Body of pancreas (tissue), 4 donors: ENCODE measurements around the gene BDP1. TPM values are rescaled to one million over a fixed set of nuclear protein-coding genes. Genes with fewer than 3 reads are reported as not detected.
"Not testable (repeated sequence)": the region's sequence is repeated elsewhere in the genome, so short reads cannot be mapped to it uniquely, and the experiment has no call there.

Source experiments
- ATAC-seq: fragments of 150-250 bp; one replicate; pipeline ENCODE4 v1.9.1; 2016
- DNase-seq, 4 donors: peaks; one replicate each; pipeline ENCODE4 v3.0.0-alpha.2; 2019
- H3K27ac ChIP-seq, 4 donors: fragments of 200-600 bp; sonication (generic); 1 replicate in 3 of 4; 2 replicates in 1 of 4; pipeline versions ENCODE4 v1.5.1 to v1.6.1; 2016 to 2019; ENCODE audit warnings: mild to moderate bottlenecking in 1 of 4, mixed read lengths in 1 of 4, moderate library complexity in 1 of 4
- H3K27me3 ChIP-seq, 2 donors: fragments of 200-600 bp; sonication (generic); one replicate each; pipeline ENCODE4 v1.6.0; 2016; ENCODE audit warnings: mild to moderate bottlenecking in 1 of 2
- H3K36me3 ChIP-seq, 2 donors: fragments of 200-600 bp; sonication (generic); replicated peaks in 1 of 2; 2 replicates each; pipeline ENCODE4 v1.5.1; 2016; ENCODE audit warnings: low read depth in 2 of 2; ENCODE audit not compliant: insufficient read depth in 1 of 2
- H3K4me1 ChIP-seq: fragments of 200-600 bp; sonication (generic); one replicate; pipeline ENCODE4 v1.6.0; 2016
- H3K4me3 ChIP-seq, 2 donors: fragments of 200-600 bp; sonication (generic); 1 replicate in 1 of 2; 2 replicates in 1 of 2; pipeline ENCODE4 v1.5.1; 2016 to 2019
- H3K9me3 ChIP-seq, 3 donors: fragments of 200-600 bp; sonication (generic); 1 replicate in 2 of 3; 2 replicates in 1 of 3; pipeline ENCODE4 v1.5.1; 2016
- POLR2A ChIP-seq, 3 donors: fragments of 450-650 bp; IDR thresholded peaks; one replicate each; pipeline ENCODE4 v1.6.1; 2016; ENCODE audit warnings: antibody characterized with exemption in 3 of 3, mild to moderate bottlenecking in 2 of 3
- WGBS, 2 donors: methylation state at CpG; one replicate each; pipeline ENCODE4 v1.1.5; 2017; 5-methylcytosine and 5-hydroxymethylcytosine counted together
- intact Hi-C: fragments of 100-400 bp; cut with DNase I; formaldehyde crosslinking; loops from one replicate; pipeline ENCODE4 v1.15.1; 2023
- total RNA-seq, 2 donors: library from RNA; depleted of rRNA; stranded (reverse); fragments of >200 nt; gene quantifications; one replicate each; pipeline ENCODE4 v1.1.0, GENCODE V29; 2016
- TF ChIP-seq, protein P1 (sequence below), 7 experiments: fragments of 450-650 bp in 4 of 7; fragments of 200-600 bp in 3 of 7; sonication (generic) in 3 of 7; IDR thresholded peaks; one replicate each; pipeline ENCODE4 v1.5.1; 2016 to 2019; ENCODE audit warnings: antibody characterized with exemption in 7 of 7

BDP1 gene
- total RNA-seq, 2 donors from 2014 or later, result 21.0 to 27.4 TPM

DNA sequence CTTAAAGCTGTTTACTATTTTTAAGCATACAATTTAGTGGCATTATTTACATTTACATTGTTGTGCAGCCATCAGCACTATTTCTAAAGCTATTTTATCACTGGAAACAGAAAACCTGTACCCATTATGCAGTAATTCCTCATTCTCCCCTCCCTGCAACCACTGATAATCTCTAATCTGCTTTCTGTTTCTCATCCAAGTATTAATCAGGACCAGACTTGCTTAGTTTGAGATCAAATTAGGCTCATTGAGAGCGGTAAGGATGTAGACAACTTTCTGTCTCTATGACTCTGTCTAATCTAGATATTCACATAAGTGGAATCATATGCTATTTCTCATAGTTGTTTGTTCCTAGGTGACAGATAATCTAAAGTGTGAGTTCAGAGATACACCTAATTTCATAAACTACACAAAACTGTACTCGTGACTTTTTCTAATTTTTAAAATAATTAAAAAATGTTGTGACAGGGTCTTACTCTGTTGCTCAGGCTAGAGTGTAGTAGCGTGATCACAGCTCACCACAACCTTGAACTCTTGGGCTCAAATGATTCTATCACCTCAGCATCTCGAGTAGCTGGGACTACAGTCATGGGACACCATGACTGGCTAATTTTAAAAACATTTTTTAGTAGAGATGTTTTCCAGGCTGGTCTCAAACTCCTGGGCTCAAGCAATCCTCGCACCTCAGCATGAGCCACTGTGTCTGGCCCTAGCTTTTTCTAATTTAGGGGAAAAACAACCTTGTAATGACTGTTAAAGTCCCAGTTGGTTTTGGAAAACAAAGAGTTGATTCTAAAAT lies 37.6 kb downstream of the BDP1 start:
- no peak overlapping the region for H3K4me3 ChIP-seq
- H3K9me3 ChIP-seq, result no peaks in the 10 kb centered on the region
- intact Hi-C loops, result no loop called here
- no peak for ATAC-seq
- H3K4me1 ChIP-seq, result no peaks in the 10 kb centered on the region
- no peak for TF ChIP-seq POLR2A (IDR thresholded peaks at IDR 0.05)
- TF ChIP-seq, protein P1, sequence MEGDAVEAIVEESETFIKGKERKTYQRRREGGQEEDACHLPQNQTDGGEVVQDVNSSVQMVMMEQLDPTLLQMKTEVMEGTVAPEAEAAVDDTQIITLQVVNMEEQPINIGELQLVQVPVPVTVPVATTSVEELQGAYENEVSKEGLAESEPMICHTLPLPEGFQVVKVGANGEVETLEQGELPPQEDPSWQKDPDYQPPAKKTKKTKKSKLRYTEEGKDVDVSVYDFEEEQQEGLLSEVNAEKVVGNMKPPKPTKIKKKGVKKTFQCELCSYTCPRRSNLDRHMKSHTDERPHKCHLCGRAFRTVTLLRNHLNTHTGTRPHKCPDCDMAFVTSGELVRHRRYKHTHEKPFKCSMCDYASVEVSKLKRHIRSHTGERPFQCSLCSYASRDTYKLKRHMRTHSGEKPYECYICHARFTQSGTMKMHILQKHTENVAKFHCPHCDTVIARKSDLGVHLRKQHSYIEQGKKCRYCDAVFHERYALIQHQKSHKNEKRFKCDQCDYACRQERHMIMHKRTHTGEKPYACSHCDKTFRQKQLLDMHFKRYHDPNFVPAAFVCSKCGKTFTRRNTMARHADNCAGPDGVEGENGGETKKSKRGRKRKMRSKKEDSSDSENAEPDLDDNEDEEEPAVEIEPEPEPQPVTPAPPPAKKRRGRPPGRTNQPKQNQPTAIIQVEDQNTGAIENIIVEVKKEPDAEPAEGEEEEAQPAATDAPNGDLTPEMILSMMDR (IDR thresholded peaks at IDR 0.05), result no peak
- no peak overlapping the region for H3K27ac ChIP-seq
- H3K27me3 ChIP-seq, result no peaks in the 10 kb centered on the region
- H3K36me3 ChIP-seq, result peaks cover 11 to 36% of the 10 kb centered on the region in 2 donors
- DNase-seq, result no peak
- 92 to 95% methylated on average over 5 of the region's 5 CpGs for WGBS, 2 donors

DNA sequence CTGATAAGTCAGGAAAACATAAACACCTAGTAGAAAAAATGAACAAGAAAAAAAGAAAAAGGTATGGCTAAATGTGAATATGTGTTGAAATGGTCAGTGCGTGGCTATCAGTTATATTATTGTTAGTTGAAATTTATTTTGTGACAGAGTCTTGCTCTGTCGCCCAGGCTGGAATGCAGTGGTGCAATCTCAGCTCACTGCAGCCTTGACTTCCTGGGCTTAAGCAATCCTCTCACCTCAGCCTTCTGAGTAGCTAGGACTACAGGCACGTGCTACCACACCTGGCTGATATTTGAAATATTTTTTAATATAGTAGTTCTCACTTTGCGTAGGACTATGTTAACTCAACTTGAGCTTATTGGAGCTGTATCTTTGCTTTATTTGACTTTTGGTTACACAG lies 38.8 kb downstream of the BDP1 start:
- DNase-seq, H3K27ac ChIP-seq, ATAC-seq, H3K4me3 ChIP-seq, H3K27me3 ChIP-seq, H3K4me1 ChIP-seq, H3K9me3 ChIP-seq, intact Hi-C loops: not testable (repeated sequence)
- peaks cover 11 to 30% of the 10 kb centered on the region in 2 donors for H3K36me3 ChIP-seq
- 86 to 87% methylated on average over 4 of the region's 4 CpGs for WGBS, 2 donors

DNA sequence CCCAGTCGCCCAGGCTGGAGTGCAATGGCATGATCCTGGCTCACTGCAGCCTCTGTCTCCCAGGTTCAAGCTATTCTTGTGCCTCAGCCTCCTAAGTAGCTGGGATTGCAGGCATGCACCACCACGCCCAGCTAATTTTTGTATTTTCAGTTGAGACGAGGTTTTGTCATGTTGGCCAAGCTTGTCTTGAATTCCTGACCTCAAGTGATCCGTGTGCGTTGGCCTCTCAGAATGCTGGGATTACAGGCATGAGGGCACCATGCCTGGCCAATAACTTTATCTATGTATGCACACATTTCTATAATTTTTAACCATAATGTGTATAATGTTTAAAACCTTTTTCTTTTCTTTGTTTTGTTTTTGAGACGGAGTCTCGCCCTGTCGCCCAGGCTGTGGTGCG lies 43.3 kb downstream of the BDP1 start:
- H3K4me3 ChIP-seq, intact Hi-C loops, DNase-seq, H3K27ac ChIP-seq, ATAC-seq, H3K9me3 ChIP-seq, H3K4me1 ChIP-seq, H3K27me3 ChIP-seq: not testable (repeated sequence)
- peaks cover 11 to 25% of the 10 kb centered on the region in 2 donors for H3K36me3 ChIP-seq
- 90 to 94% methylated on average over 9 of the region's 9 CpGs for whole genome bisulfite sequencing, 2 donors

- TF ChIP-seq, protein P1 (IDR thresholded peaks at IDR 0.05), result no peak
- no peak for TF ChIP-seq POLR2A (IDR thresholded peaks at IDR 0.05)
- ATAC-seq (no peak), DNase-seq (no peak)
- H3K36me3 ChIP-seq, result peaks cover 0 to 28% of the 10 kb centered on the region in 2 donors
- no peak overlapping the region for H3K27ac ChIP-seq
- no peaks in the 10 kb centered on the region for H3K4me1 ChIP-seq
- intact Hi-C loops, result no loop called here
- H3K9me3 ChIP-seq, result no peaks in the 10 kb centered on the region
- 76 to 95% methylated on average over 2 of the region's 2 CpGs for WGBS, 2 donors
- H3K4me3 ChIP-seq, result no peak overlapping the region
- H3K27me3 ChIP-seq, result no peaks in the 10 kb centered on the region
Measured at GRCh38 chr5:71503536-71503935, 48.1 kb downstream of the BDP1 start.

GRCh38 chr5:71522151-71522550 lies 66.7 kb downstream of the BDP1 start:
- Histone ChIP-seq H3K27me3 (no peaks in the 10 kb centered on the region), H3K4me3 (no peak overlapping the region), H3K9me3 (no peaks in the 10 kb centered on the region), H3K36me3 (peaks cover 7 to 20% of the 10 kb centered on the region in 2 donors), H3K27ac (no peak overlapping the region), H3K4me1 (no peaks in the 10 kb centered on the region)
- no peak for ATAC-seq
- TF ChIP-seq POLR2A (IDR thresholded peaks at IDR 0.05), result no peak
- TF ChIP-seq, protein P1 (IDR thresholded peaks at IDR 0.05), result no peak
- 70 to 83% methylated on average over 1 of the region's 1 CpG for WGBS, 2 donors
- no peak for DNase-seq
- intact Hi-C loops, result no loop called here

DNA sequence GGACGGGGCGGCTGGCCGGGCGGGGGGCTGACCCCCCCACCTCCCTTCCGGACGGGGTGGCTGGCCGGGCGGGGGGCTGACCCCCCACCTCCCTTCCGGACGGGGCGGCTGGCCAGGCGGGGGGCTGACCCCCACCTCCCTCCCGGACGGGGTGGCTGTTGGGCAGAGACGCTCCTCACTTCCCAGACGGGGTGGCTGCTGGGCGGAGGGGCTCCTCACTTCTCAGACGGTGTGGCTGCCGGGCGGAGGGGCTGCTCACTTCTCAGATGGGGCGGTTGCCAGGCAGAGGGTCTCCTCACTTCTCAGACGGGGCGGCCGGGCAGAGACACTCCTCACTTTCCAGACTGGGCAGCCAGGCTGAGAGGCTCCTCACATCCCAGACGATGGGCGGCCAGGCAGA lies 70.2 kb downstream of the BDP1 start:
- intact Hi-C loops, DNase-seq, H3K27ac ChIP-seq, H3K27me3 ChIP-seq, ATAC-seq, H3K9me3 ChIP-seq, H3K4me3 ChIP-seq, H3K4me1 ChIP-seq, H3K36me3 ChIP-seq: not testable (repeated sequence)
- 97% methylated on average over 10 of the region's 26 CpGs; no CpG with 5 or more reads in 1 of the 2 donors for WGBS, 2 donors
